SU-DHL-6 (cell line): ENCODE measurements around the gene CALML4.

ENCODE experiments used
- EZH2phosphoT487 ChIP-seq: fragments of 200-600 bp; sonication (generic), shearing (Covaris generic); conservative IDR thresholded peaks from 2 replicates; pipeline ENCODE4 v1.6.1; 2018; ENCODE audit warnings: mild to moderate bottlenecking, antibody characterized with exemption, low read length, moderate library complexity, mixed read lengths
- TF ChIP-seq, protein P1 (sequence below): fragments of 200-600 bp; sonication (generic); IDR thresholded peaks from one replicate; pipeline ENCODE4 v1.5.1; 2017; ENCODE audit warnings: antibody characterized with exemption, mild to moderate bottlenecking, low read length, moderate library complexity; ENCODE audit not compliant: insufficient read depth, poor library complexity, severe bottlenecking

DNA sequence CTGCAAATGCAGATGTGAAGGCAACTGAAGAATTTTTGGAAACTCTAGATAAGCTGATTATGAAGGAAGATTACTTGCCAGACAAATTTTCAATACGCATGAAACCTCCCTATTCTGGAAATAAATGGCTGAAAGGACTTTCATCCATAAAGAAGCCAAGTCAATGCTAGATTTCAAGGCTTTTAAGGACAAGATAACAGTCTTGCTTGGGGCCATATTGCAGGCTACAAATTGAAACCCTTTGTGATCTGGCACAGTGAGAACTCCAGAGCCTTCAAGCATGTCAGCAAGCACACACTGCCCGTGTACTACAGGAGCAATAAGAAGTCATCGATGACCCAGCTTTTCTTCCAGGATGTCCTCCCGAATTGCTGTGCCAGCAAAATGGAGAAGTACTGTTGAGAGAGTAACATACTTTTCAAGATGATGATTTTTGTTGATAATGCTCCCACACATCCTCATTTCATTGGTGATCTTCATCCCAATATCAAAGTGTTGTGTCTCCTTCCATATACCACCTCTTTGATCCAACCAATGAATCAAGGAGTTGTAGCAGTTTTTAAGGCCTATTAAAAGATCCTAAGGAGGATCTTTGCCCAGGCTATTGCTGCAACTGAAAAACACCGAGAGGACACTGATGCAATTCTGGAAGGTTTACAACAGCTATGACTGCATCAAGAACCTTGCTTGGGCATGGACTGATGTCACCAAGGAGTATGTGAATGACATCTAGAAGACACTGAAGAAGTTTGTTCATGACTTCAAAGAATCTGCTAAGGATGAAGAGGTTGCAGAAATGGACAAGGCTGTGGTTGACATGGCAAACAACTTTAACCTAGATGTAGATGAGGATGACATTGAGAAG lies 20.3 kb downstream of the CALML4 start:
- TF ChIP-seq, protein P1, sequence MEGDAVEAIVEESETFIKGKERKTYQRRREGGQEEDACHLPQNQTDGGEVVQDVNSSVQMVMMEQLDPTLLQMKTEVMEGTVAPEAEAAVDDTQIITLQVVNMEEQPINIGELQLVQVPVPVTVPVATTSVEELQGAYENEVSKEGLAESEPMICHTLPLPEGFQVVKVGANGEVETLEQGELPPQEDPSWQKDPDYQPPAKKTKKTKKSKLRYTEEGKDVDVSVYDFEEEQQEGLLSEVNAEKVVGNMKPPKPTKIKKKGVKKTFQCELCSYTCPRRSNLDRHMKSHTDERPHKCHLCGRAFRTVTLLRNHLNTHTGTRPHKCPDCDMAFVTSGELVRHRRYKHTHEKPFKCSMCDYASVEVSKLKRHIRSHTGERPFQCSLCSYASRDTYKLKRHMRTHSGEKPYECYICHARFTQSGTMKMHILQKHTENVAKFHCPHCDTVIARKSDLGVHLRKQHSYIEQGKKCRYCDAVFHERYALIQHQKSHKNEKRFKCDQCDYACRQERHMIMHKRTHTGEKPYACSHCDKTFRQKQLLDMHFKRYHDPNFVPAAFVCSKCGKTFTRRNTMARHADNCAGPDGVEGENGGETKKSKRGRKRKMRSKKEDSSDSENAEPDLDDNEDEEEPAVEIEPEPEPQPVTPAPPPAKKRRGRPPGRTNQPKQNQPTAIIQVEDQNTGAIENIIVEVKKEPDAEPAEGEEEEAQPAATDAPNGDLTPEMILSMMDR = no peak
- no peak for TF ChIP-seq EZH2phosphoT487
